Measurements from ENCODE around the gene CUL4B.
"Not testable (repeated sequence)": the region's sequence is repeated elsewhere in the genome, so short reads cannot be mapped to it uniquely, and the experiment has no call there.

The CUL4B gene

GRCh38 chrX:120522820-120523219 lies 37.9 kb downstream of the CUL4B start:
- no peak for DNase-seq

- no peak for DNase-seq
Measured at GRCh38 chrX:120517936-120518335, 42.8 kb downstream of the CUL4B start.

GRCh38 chrX:120514236-120514635 lies 46.5 kb downstream of the CUL4B start:
- no peak for DNase-seq

GRCh38 chrX:120512627-120513026 lies 48.1 kb downstream of the CUL4B start:
- DNase-seq = no peak

- DNase-seq = no peak
Measured at GRCh38 chrX:120512222-120512621, 48.5 kb downstream of the CUL4B start.

- no peak for DNase-seq
Measured at GRCh38 chrX:120504569-120504968, 56.2 kb downstream of the CUL4B start.

GRCh38 chrX:120499301-120500072 lies 61.3 kb downstream of the CUL4B start:
- DNase-seq = no peak

- DNase-seq = not testable (repeated sequence)
Measured at GRCh38 chrX:120490119-120490518, 70.6 kb downstream of the CUL4B start.

GRCh38 chrX:120486786-120487185 lies 74.0 kb downstream of the CUL4B start:
- no peak for DNase-seq

- peak; percentile 85 to 88 for DNase-seq
Measured at GRCh38 chrX:120485638-120486520, 74.9 kb downstream of the CUL4B start.

- DNase-seq = no peak
Measured at GRCh38 chrX:120485315-120485637, 75.5 kb downstream of the CUL4B start.

GRCh38 chrX:120477453-120477852 lies 83.3 kb downstream of the CUL4B start:
- no peak for DNase-seq

- DNase-seq = no peak
Measured at GRCh38 chrX:120476714-120477113, 84.0 kb downstream of the CUL4B start.

- DNase-seq = not testable (repeated sequence)
Measured at GRCh38 chrX:120475447-120475846, 85.3 kb downstream of the CUL4B start.
